ENCODE results near the gene CRMP1. TPM values are rescaled to one million over a fixed set of nuclear protein-coding genes. Genes with fewer than 3 reads are reported as not detected.

CRMP1 gene
- total RNA-seq, 1 experiment from 2014 or later, result 77.5 TPM

DNA sequence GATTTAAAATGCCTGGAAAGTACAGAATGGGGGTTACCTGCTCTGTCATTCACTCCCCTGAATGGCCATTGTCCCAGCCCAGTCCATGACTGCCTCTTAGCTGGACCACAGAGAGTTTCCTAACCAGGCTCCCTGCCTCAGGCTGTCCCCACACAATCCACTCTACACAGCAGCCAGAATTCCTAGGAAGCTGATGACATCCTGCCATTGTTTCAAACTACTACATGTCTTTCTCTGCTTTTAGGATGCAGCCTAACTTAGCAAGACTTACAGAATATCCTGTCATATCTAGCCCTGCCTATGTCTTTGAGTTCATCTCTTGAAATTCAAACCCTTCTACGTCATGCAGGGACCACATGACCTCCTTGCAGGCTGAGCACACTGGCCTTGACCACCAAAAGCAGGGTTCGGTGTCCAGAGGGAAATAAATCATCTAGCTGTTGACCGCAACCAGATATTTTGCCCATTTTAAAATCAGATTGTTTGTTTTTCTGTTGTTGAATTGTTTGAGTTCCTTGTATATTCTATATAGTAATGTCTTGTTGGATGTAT, 16.1 kb upstream of the CRMP1 start:
- CTCF ChIA-PET, result no interaction called here
- H3K4me1 ChIP-seq (ENCODE audit: insufficient read depth, low read length, poor library complexity, severe bottlenecking), result peaks cover 9% of the 10 kb centered on the region

DNA sequence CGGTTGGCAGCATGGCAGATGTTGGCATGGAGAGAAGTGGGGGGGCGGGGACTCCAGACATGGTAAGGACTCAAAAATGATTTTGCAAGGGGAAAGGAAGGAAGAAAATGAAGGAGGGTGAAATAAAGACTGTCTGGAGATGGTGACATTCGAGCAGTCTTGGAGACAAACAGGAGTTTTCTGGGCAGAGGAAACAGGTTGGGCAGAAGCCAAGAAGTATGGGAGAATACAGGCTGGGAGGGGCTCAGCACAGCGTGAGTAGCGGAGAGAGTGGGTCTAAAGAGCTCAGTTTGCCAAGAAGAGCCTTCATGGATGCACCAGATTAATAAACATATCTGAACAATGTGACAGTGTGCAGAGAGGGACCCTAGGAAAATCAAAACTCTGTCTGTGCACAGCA, 13.3 kb upstream of the CRMP1 start:
- intact Hi-C loops (cut with micrococcal nuclease; ENCODE audit: unreplicated experiment), result no loop called here
- Histone ChIP-seq H3K27ac (ENCODE audit: low read depth, low read length, poor library complexity, severe bottlenecking) (no peak overlapping the region), H3K4me3 (ENCODE audit: low read depth, low read length, poor library complexity, severe bottlenecking) (no peak overlapping the region), H3K9me3 (ENCODE audit: low read depth, low read length, poor library complexity, severe bottlenecking) (peaks cover 6% of the 10 kb centered on the region), H3K36me3 (ENCODE audit: insufficient read depth, low read length, poor library complexity, severe bottlenecking) (no peaks in the 10 kb centered on the region), H3K27me3 (replicated peaks; ENCODE audit: insufficient read depth, low read depth, low read length, poor library complexity) (peaks cover 3% of the 10 kb centered on the region), H3K4me1 (ENCODE audit: insufficient read depth, low read length, poor library complexity, severe bottlenecking) (peaks cover 9% of the 10 kb centered on the region)
- ChIA-PET CTCF (no interaction called here), POLR2A (ENCODE audit: low non-redundant PET) (no interaction called here)
- TF ChIP-seq, protein P1, sequence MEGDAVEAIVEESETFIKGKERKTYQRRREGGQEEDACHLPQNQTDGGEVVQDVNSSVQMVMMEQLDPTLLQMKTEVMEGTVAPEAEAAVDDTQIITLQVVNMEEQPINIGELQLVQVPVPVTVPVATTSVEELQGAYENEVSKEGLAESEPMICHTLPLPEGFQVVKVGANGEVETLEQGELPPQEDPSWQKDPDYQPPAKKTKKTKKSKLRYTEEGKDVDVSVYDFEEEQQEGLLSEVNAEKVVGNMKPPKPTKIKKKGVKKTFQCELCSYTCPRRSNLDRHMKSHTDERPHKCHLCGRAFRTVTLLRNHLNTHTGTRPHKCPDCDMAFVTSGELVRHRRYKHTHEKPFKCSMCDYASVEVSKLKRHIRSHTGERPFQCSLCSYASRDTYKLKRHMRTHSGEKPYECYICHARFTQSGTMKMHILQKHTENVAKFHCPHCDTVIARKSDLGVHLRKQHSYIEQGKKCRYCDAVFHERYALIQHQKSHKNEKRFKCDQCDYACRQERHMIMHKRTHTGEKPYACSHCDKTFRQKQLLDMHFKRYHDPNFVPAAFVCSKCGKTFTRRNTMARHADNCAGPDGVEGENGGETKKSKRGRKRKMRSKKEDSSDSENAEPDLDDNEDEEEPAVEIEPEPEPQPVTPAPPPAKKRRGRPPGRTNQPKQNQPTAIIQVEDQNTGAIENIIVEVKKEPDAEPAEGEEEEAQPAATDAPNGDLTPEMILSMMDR (conservative IDR thresholded peaks at IDR 0.05; ENCODE audit: low read depth, low read length), result no peak
- no peak for DNase-seq (ENCODE audit: low spot score)
- no TSS peak for BruUV-seq (replicated peaks)

More for the DNA sequence above, 16.1 kb upstream of the CRMP1 start:
- TF ChIP-seq, protein P1 (conservative IDR thresholded peaks at IDR 0.05; ENCODE audit: low read depth, low read length), result no peak
- TF ChIP-seq EZH2 (IDR thresholded peaks at IDR 0.05; ENCODE audit: borderline replicate concordance, low read depth, low read length, poor library complexity, severe bottlenecking), result no peak
- H3K27ac ChIP-seq (ENCODE audit: low read depth, low read length, poor library complexity, severe bottlenecking), result no peak overlapping the region
- H3K9me3 ChIP-seq (ENCODE audit: low read depth, low read length, poor library complexity, severe bottlenecking), result peaks cover 6% of the 10 kb centered on the region
- intact Hi-C loops (cut with micrococcal nuclease; ENCODE audit: unreplicated experiment), result no loop called here
- peaks cover 3% of the 10 kb centered on the region for H3K27me3 ChIP-seq (replicated peaks; ENCODE audit: insufficient read depth, low read depth, low read length, poor library complexity)
- no peak for DNase-seq (ENCODE audit: low spot score)
- BruUV-seq (replicated peaks), result no TSS peak
- POLR2A ChIA-PET (ENCODE audit: low non-redundant PET), result no interaction called here
- H3K4me3 ChIP-seq (ENCODE audit: low read depth, low read length, poor library complexity, severe bottlenecking), result no peak overlapping the region
- no peaks in the 10 kb centered on the region for H3K36me3 ChIP-seq (ENCODE audit: insufficient read depth, low read length, poor library complexity, severe bottlenecking)

DNA sequence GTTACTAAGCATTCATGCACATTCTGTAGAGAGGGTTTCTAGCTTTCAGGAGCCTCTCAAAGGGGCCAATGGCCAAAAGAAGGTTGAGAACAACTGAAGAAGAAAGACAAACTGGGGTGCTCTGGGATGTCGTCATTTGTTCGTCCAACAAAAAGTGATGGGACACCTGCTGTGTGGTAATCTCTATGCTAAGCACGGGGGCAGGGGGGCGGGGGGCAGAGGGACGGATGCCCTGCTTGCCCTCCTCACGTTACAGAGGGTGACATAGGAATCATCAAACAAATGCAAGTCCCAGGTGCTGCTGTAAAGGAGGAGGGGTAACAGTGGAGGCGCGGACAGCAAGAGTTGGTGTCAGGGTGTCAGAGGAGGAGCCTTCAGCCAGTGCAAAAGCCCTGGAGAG, 12.8 kb upstream of the CRMP1 start:
- BruUV-seq (replicated peaks), result no TSS peak
- TF ChIP-seq, protein P1 (conservative IDR thresholded peaks at IDR 0.05; ENCODE audit: low read depth, low read length), result no peak
- no peak for TF ChIP-seq EZH2 (IDR thresholded peaks at IDR 0.05; ENCODE audit: borderline replicate concordance, low read depth, low read length, poor library complexity, severe bottlenecking)
- H3K9me3 ChIP-seq (ENCODE audit: low read depth, low read length, poor library complexity, severe bottlenecking), result peaks cover 6% of the 10 kb centered on the region
- H3K4me1 ChIP-seq (ENCODE audit: insufficient read depth, low read length, poor library complexity, severe bottlenecking), result peaks cover 9% of the 10 kb centered on the region
- intact Hi-C loops (cut with micrococcal nuclease; ENCODE audit: unreplicated experiment), result no loop called here
- H3K27ac ChIP-seq (ENCODE audit: low read depth, low read length, poor library complexity, severe bottlenecking), result no peak overlapping the region
- CTCF ChIA-PET, result no interaction called here
- H3K36me3 ChIP-seq (ENCODE audit: insufficient read depth, low read length, poor library complexity, severe bottlenecking), result no peaks in the 10 kb centered on the region
- peaks cover 3% of the 10 kb centered on the region for H3K27me3 ChIP-seq (replicated peaks; ENCODE audit: insufficient read depth, low read depth, low read length, poor library complexity)
- DNase-seq (ENCODE audit: low spot score), result no peak
- no peak overlapping the region for H3K4me3 ChIP-seq (ENCODE audit: low read depth, low read length, poor library complexity, severe bottlenecking)
- POLR2A ChIA-PET (ENCODE audit: low non-redundant PET), result no interaction called here

All from A673 (cell line).